ENCODE results near the gene PSMD1. TPM values are rescaled to one million over a fixed set of nuclear protein-coding genes. Genes with fewer than 3 reads are reported as not detected.

Gene PSMD1
- total RNA-seq: 87.3 and 128 TPM in 2 replicates

- peak; percentile 97 for TF ChIP-seq CTCF (conservative IDR thresholded peaks at IDR 0.05; ENCODE audit: low read depth, low read length)
- H3K4me3 ChIP-seq (ENCODE audit: low read depth, low read length): peak within 1 kb of the TSS; percentile 99
Measured at GRCh38 chr2:231056453-231057416, at the start of gene PSMD1. PSMD1 (plus strand) TSS chr2:231056867; CDS start chr2:231057026, 159 bp downstream.

GRCh38 chr2:231007286-231008098 is 49.2 kb upstream of the PSMD1 start:
- DNase-seq (ENCODE audit: low read depth): no peak
- TF ChIP-seq CTCF (conservative IDR thresholded peaks at IDR 0.05; ENCODE audit: low read depth, low read length): no peak
- no peak overlapping the region for H3K4me3 ChIP-seq (ENCODE audit: low read depth, low read length)

More at GRCh38 chr2:231056453-231057416, at the start of gene PSMD1:
- DNase-seq (ENCODE audit: low read depth): peak; percentile 56

- H3K4me3 ChIP-seq (ENCODE audit: low read depth, low read length): no peak overlapping the region
- no peak for TF ChIP-seq CTCF (conservative IDR thresholded peaks at IDR 0.05; ENCODE audit: low read depth, low read length)
- DNase-seq (ENCODE audit: low read depth): no peak
Measured at GRCh38 chr2:231008131-231008530, 48.5 kb upstream of the PSMD1 start.

GRCh38 chr2:231009236-231009919 is 47.3 kb upstream of the PSMD1 start:
- no peak for DNase-seq (ENCODE audit: low read depth)
- no peak overlapping the region for H3K4me3 ChIP-seq (ENCODE audit: low read depth, low read length)
- no peak for TF ChIP-seq CTCF (conservative IDR thresholded peaks at IDR 0.05; ENCODE audit: low read depth, low read length)

- TF ChIP-seq CTCF (conservative IDR thresholded peaks at IDR 0.05; ENCODE audit: low read depth, low read length): no peak
- no peak for DNase-seq (ENCODE audit: low read depth)
- no peak overlapping the region for H3K4me3 ChIP-seq (ENCODE audit: low read depth, low read length)
Measured at GRCh38 chr2:231010201-231010730, 46.4 kb upstream of the PSMD1 start.

GRCh38 chr2:231011526-231011925 is 45.1 kb upstream of the PSMD1 start:
- DNase-seq (ENCODE audit: low read depth): no peak
- no peak overlapping the region for H3K4me3 ChIP-seq (ENCODE audit: low read depth, low read length)
- TF ChIP-seq CTCF (conservative IDR thresholded peaks at IDR 0.05; ENCODE audit: low read depth, low read length): no peak

Data from epithelial cell of proximal tubule (primary cell).